Keratinocyte (primary cell): ENCODE results near the gene PFDN2.

Experiments used
- EZH2 ChIP-seq: IDR thresholded peaks from one replicate; pipeline ENCODE4 v1.6.1; 2012; ENCODE audit warnings: inconsistent platforms, mild to moderate bottlenecking, low read length, moderate library complexity
- TF ChIP-seq, protein P1 (sequence below), 3 experiments: IDR thresholded peaks in 1 of 3; conservative IDR thresholded peaks in 1 of 3; optimal IDR thresholded peaks in 1 of 3; 2 replicates in 2 of 3; 3 replicates in 1 of 3; pipeline versions ENCODE3 to v1.5.1; 2011; ENCODE audit warnings: low read length in 3 of 3, mild to moderate bottlenecking in 3 of 3, moderate library complexity in 2 of 3, control low read depth in 1 of 3, inconsistent platforms in 1 of 3; ENCODE audit not compliant: insufficient read depth in 2 of 3; ENCODE audit errors: extremely low read depth in 1 of 3

DNA sequence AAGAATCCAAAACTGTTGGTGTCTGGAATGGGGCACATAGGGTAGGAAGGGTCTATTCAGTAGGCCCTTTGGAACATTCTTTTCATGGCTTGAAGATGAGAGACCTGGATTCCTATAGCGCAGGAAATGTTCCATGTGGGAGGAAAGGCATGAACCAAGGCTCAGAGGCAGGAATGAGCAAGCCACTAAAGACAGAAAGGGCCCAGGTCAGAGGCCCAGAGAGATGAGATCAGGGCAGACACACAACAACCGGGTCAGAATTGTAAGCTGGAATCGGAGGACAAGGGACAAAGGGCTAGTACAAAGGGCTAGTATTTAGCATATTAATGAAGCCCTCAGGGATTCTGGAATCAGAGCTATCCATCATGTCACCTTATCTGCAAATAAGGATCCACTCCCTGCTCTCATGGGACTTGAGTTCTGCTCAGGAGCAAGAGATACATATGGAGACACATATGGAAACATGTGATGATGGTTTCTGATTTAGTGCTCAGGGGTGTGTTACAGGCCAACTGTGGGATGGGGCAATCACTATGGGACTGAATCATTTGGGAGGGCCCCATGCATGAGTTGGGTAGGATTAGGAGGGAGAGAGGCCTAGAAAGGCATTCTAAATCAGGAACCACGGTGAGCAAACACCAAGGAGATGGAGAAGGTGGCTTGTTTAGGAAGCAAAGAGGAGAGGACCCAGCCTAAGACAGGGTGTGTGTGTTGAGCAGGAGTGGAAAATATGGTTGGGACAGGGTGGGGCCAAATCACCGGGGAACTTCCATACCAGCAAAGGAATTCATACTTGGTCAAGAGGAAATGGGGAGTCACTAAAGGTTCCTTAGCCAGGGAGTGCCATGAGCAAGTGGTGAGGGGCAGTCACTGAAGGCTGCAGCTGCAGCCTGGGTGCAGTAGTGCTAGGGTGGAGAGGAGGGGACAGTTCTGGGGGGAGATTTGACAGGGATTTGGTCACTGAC lies 37.1 kb downstream of the PFDN2 start:
- TF ChIP-seq, protein P1, sequence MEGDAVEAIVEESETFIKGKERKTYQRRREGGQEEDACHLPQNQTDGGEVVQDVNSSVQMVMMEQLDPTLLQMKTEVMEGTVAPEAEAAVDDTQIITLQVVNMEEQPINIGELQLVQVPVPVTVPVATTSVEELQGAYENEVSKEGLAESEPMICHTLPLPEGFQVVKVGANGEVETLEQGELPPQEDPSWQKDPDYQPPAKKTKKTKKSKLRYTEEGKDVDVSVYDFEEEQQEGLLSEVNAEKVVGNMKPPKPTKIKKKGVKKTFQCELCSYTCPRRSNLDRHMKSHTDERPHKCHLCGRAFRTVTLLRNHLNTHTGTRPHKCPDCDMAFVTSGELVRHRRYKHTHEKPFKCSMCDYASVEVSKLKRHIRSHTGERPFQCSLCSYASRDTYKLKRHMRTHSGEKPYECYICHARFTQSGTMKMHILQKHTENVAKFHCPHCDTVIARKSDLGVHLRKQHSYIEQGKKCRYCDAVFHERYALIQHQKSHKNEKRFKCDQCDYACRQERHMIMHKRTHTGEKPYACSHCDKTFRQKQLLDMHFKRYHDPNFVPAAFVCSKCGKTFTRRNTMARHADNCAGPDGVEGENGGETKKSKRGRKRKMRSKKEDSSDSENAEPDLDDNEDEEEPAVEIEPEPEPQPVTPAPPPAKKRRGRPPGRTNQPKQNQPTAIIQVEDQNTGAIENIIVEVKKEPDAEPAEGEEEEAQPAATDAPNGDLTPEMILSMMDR (optimal IDR thresholded peaks at IDR 0.05 in 1 of 3, IDR thresholded peaks at IDR 0.05 in 1 of 3, conservative IDR thresholded peaks at IDR 0.05 in 1 of 3; ENCODE audit: extremely low read depth in 1 of 3, insufficient read depth in 2 of 3, low read length in 3 of 3): no peak
- TF ChIP-seq EZH2: no peak
